Measurements from ENCODE around the gene DNM1. TPM values are rescaled to one million over a fixed set of nuclear protein-coding genes. Genes with fewer than 3 reads are reported as not detected.

The DNM1 gene
- total RNA-seq, 2 donors from 2014 or later, result 2.0 to 7.7 TPM

DNA sequence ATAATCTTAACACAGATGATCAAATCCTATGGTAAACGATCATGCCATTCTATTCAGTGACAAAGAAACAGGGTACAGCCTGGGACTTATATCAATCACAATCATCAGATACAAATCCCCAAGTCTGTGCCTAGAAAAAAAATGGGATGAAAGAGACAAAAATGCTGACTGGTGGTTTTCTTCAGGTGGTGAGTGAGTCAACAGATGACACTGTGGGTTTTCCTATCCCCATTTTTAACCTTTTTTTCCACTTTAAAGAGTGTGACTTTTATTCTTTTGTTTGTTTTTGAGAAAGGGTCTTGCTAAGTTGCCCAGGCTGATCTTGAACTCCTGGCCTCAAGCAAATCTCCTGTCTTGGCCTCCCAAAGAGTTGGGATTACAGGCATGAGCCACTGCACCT lies 15.0 kb upstream of the DNM1 start:
- Histone ChIP-seq H3K4me1 (replicated peaks) (peaks cover 11% of the 10 kb centered on the region), H3K27ac (no peak overlapping the region), H3K27me3 (replicated peaks; ENCODE audit: insufficient read depth) (no peaks in the 10 kb centered on the region), H3K36me3 (peaks cover 0 to 8% of the 10 kb centered on the region in 2 donors), H3K4me3 (no peak overlapping the region), H3K9me3 (no peaks in the 10 kb centered on the region)
- WGBS, result 75% methylated on average over 1 of the region's 1 CpG
- DNase-seq (ENCODE audit: low spot score), result no peak
- intact Hi-C loops (cut with DNase I), result no loop called here
- TF ChIP-seq, protein P1, sequence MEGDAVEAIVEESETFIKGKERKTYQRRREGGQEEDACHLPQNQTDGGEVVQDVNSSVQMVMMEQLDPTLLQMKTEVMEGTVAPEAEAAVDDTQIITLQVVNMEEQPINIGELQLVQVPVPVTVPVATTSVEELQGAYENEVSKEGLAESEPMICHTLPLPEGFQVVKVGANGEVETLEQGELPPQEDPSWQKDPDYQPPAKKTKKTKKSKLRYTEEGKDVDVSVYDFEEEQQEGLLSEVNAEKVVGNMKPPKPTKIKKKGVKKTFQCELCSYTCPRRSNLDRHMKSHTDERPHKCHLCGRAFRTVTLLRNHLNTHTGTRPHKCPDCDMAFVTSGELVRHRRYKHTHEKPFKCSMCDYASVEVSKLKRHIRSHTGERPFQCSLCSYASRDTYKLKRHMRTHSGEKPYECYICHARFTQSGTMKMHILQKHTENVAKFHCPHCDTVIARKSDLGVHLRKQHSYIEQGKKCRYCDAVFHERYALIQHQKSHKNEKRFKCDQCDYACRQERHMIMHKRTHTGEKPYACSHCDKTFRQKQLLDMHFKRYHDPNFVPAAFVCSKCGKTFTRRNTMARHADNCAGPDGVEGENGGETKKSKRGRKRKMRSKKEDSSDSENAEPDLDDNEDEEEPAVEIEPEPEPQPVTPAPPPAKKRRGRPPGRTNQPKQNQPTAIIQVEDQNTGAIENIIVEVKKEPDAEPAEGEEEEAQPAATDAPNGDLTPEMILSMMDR (IDR thresholded peaks at IDR 0.05), result no peak
- TF ChIP-seq POLR2AphosphoS5 (IDR thresholded peaks at IDR 0.05) (no peak), POLR2A (IDR thresholded peaks at IDR 0.05) (no peak)

- H3K4me1 ChIP-seq (replicated peaks), result peaks cover 11% of the 10 kb centered on the region
- H3K27ac ChIP-seq, result no peak overlapping the region
- intact Hi-C loops (cut with DNase I), result loop anchor here (10.0 kb wide), 1 partner anchor 85 kb away; the partner anchor contains the start of genes GOLGA2 and SWI5
- DNase-seq (ENCODE audit: low spot score), result no peak
- 44% methylated on average over 2 of the region's 2 CpGs for WGBS
- H3K9me3 ChIP-seq, result no peaks in the 10 kb centered on the region
- no peaks in the 10 kb centered on the region for H3K27me3 ChIP-seq (replicated peaks; ENCODE audit: insufficient read depth)
- H3K36me3 ChIP-seq, result peaks cover 0 to 7% of the 10 kb centered on the region in 2 donors
- H3K4me3 ChIP-seq, result peak overlapping the region in 1 of 2 donors; percentile 97
- TF ChIP-seq POLR2AphosphoS5 (IDR thresholded peaks at IDR 0.05), result no peak
- TF ChIP-seq POLR2A (IDR thresholded peaks at IDR 0.05), result no peak
- TF ChIP-seq, protein P1 (IDR thresholded peaks at IDR 0.05), result no peak
These were observed 13.2 kb upstream of the DNM1 start for GRCh38 chr9:128190013-128190412.

GRCh38 chr9:128190516-128191405 lies 12.4 kb upstream of the DNM1 start:
- peak overlapping the region; percentile 83 to 86 for H3K27ac ChIP-seq
- no peak for DNase-seq (ENCODE audit: low spot score)
- H3K4me1 ChIP-seq (replicated peaks), result peaks cover 11% of the 10 kb centered on the region
- no peaks in the 10 kb centered on the region for H3K27me3 ChIP-seq (replicated peaks; ENCODE audit: insufficient read depth)
- H3K36me3 ChIP-seq, result no peaks in the 10 kb centered on the region
- 18% methylated on average over 28 of the region's 32 CpGs for WGBS
- intact Hi-C loops (cut with DNase I), result loop anchor here (10.0 kb wide), 1 partner anchor 84 kb away; the partner anchor contains the start of genes GOLGA2 and SWI5
- H3K4me3 ChIP-seq, result peak overlapping the region; percentile 86 to 97
- no peaks in the 10 kb centered on the region for H3K9me3 ChIP-seq
- TF ChIP-seq, protein P1 (IDR thresholded peaks at IDR 0.05), result no peak
- TF ChIP-seq POLR2A (IDR thresholded peaks at IDR 0.05) (no peak), POLR2AphosphoS5 (IDR thresholded peaks at IDR 0.05) (no peak)

DNA sequence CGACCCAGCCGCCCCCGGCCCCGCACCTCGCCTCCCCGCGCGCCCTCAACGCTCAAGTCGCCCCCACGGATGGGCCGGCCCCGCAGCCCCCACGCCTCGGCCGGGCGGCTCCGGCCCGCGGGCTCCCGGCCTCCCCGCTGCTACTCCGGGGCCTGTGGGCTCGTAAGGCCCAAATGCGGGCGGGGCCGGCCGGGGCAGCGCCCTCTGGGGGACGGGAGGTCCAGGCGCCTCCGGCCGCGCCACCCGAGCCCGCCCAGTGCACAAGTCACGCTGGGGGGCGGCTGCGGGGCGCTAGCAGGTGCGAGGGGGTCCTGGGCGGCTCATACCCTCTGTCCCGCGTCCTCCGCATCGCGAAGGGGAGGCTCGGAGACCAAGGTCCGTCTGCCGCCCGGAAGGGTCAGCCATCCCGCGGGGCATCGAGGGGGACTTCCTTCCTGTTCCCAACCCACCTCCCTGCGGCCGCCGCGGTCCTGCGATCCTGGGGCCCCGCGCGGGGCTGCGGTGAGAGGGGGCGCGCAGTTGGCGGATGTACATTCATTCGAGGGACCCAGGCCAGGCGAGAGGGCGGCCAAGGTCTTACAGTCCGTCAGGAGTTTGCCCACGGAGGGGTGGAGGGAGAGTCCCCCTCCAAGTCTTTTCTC lies 11.7 kb upstream of the DNM1 start, which contains the start of gene CIZ1:
Gene CIZ1, minus strand, starts transcription at position 167 of the 641 bp plus-strand sequence. CDS start 715 bp downstream, outside the sequence.
- peak within 1 kb of the TSS; percentile 86 to 97 for H3K4me3 ChIP-seq
- intact Hi-C loops (cut with DNase I), result loop anchor here (10.0 kb wide), 1 partner anchor 83 kb away; the partner anchor contains the start of genes GOLGA2 and SWI5

More for the DNA sequence above, 11.7 kb upstream of the DNM1 start, which contains the start of gene CIZ1:
- Histone ChIP-seq H3K27me3 (replicated peaks; ENCODE audit: insufficient read depth) (no peaks in the 10 kb centered on the region), H3K27ac (peak within 1 kb of the TSS; percentile 83 to 86), H3K4me1 (replicated peaks) (peaks cover 11% of the 10 kb centered on the region), H3K9me3 (no peaks in the 10 kb centered on the region), H3K36me3 (no peaks in the 10 kb centered on the region)
- DNase-seq (ENCODE audit: low spot score), result peak; percentile 67
- TF ChIP-seq, protein P1 (IDR thresholded peaks at IDR 0.05), result peak; percentile 68 to 90 (median 82)
- TF ChIP-seq POLR2AphosphoS5 (IDR thresholded peaks at IDR 0.05), result no peak
- TF ChIP-seq POLR2A (IDR thresholded peaks at IDR 0.05), result peak; percentile 31
- 1% methylated on average over 34 of the region's 71 CpGs for WGBS

Data from prostate gland (tissue), 2 donors.